ENCODE data around the gene DUS3L. TPM values are rescaled to one million over a fixed set of nuclear protein-coding genes. Genes with fewer than 3 reads are reported as not detected.

DUS3L gene
- polyA plus RNA-seq, 1 experiment: 7.8 TPM

DNA sequence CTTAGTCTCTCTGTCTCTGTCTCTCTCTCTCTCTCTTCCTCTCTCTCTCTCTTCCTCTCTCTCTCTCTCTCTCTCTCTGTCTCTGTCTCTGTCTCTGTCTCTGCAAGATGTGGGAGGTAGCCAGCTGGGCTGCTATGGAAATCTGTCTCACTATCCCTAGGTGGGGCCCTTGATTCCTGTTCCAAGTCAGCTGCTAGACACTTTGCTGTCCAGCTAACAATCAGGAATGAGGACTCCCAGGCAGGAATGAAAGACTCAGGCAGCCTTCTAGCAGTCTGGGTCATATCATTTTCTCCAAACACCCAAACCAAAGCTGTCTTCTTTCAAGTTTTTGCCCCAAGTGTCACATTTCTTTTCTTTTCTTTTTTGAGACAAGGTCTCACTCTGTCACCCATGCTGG, 47.3 kb downstream of the DUS3L start:
- H3K27me3 ChIP-seq (ENCODE audit: control insufficient read depth, insufficient read depth, low read length): peaks cover 4% of the 10 kb centered on the region
- TF ChIP-seq, protein P1, sequence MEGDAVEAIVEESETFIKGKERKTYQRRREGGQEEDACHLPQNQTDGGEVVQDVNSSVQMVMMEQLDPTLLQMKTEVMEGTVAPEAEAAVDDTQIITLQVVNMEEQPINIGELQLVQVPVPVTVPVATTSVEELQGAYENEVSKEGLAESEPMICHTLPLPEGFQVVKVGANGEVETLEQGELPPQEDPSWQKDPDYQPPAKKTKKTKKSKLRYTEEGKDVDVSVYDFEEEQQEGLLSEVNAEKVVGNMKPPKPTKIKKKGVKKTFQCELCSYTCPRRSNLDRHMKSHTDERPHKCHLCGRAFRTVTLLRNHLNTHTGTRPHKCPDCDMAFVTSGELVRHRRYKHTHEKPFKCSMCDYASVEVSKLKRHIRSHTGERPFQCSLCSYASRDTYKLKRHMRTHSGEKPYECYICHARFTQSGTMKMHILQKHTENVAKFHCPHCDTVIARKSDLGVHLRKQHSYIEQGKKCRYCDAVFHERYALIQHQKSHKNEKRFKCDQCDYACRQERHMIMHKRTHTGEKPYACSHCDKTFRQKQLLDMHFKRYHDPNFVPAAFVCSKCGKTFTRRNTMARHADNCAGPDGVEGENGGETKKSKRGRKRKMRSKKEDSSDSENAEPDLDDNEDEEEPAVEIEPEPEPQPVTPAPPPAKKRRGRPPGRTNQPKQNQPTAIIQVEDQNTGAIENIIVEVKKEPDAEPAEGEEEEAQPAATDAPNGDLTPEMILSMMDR (IDR thresholded peaks at IDR 0.05; ENCODE audit: low read depth, low read length): no peak
- H3K9me3 ChIP-seq (ENCODE audit: control insufficient read depth, insufficient read depth, low read length): no peaks in the 10 kb centered on the region
- no peak for DNase-seq (ENCODE audit: low read depth, low spot score)
- no peak overlapping the region for H3K27ac ChIP-seq (ENCODE audit: low read depth, low read length)
- POLR2A ChIA-PET: interaction anchor here (0.5 to 0.6 kb wide), 2 partner anchors 11 to 41 kb away, joined by 3 to 4 read pairs; no protein-coding TSS in a partner anchor
- H3K4me3 ChIP-seq (ENCODE audit: low read depth, low read length): no peak overlapping the region
- CTCF ChIA-PET: interaction anchor here (0.6 kb wide), 1 partner anchor 30 kb away, joined by 3 read pairs; no protein-coding TSS in a partner anchor

DNA sequence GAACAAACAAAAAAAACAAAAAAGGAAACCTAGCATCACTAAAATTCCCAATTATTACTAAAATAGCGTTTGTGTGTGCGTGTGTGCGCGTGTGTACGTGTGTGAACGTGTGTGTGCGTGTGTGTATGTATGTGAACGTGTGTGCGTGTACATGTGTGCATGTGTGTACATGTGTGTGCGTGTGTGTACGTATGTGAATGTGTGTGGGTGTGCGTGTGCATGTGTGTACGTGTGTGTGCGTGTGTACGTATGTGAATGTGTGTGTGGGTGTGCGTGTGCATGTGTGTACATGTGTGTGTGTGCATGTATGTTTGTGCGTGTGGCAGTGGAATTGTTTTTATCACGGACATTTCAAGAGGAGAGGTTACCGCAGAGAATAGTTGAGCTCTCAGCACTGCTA, 48.9 kb downstream of the DUS3L start:
- H3K9me3 ChIP-seq (ENCODE audit: control insufficient read depth, insufficient read depth, low read length): no peaks in the 10 kb centered on the region
- ChIA-PET POLR2A (no interaction called here), CTCF (no interaction called here)
- no peak for DNase-seq (ENCODE audit: low read depth, low spot score)
- H3K27ac ChIP-seq (ENCODE audit: low read depth, low read length): no peak overlapping the region
- H3K4me3 ChIP-seq (ENCODE audit: low read depth, low read length): no peak overlapping the region
- peaks cover 4% of the 10 kb centered on the region for H3K27me3 ChIP-seq (ENCODE audit: control insufficient read depth, insufficient read depth, low read length)
- TF ChIP-seq, protein P1 (IDR thresholded peaks at IDR 0.05; ENCODE audit: low read depth, low read length): no peak

DNA sequence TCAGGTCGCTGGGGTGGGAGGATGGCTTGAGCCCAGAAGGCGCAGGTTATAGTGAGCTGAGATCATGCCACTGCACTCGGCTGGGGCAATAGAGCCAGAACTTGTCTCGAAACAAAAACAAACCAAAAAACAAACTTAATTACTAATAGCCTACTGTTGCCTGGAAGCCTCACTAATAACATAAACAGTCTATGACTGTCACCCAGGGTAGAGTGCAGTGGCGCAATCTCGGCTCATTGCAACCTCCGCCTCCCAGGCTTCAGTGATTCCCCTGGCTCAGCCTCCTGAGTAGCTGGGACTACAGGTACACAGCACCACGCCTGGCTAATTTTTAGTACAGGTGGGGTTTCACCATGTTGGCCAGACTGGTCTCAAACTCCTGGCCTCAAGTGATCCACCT, 52.5 kb downstream of the DUS3L start:
- no peaks in the 10 kb centered on the region for H3K9me3 ChIP-seq (ENCODE audit: control insufficient read depth, insufficient read depth, low read length)
- ChIA-PET CTCF (interaction anchor here (0.6 to 1.1 kb wide), 2 partner anchors 18 to 690 kb away, joined by 3 read pairs; partner anchors contain the start of gene CATSPERD), POLR2A (interaction anchor here (0.7 kb wide), 1 partner anchor 249 kb away, joined by 5 read pairs; no protein-coding TSS in a partner anchor)
- H3K4me3 ChIP-seq (ENCODE audit: low read depth, low read length): no peak overlapping the region
- TF ChIP-seq, protein P1 (IDR thresholded peaks at IDR 0.05; ENCODE audit: low read depth, low read length): no peak
- DNase-seq (ENCODE audit: low read depth, low spot score): no peak
- H3K27ac ChIP-seq (ENCODE audit: low read depth, low read length): no peak overlapping the region
- H3K27me3 ChIP-seq (ENCODE audit: control insufficient read depth, insufficient read depth, low read length): no peaks in the 10 kb centered on the region

Other genes starting within 250 kb of the DUS3L start
- 0.04 TPM in 1 of 2 replicates, not detected in the other for gene TINCR, start 223.2 kb downstream of the DUS3L start, polyA plus RNA-seq (2011; rRNA removed)
- 17.4 and 24.4 TPM in 2 replicates for gene SAFB2, start 168.4 kb downstream of the DUS3L start, polyA plus RNA-seq (2011; rRNA removed)
- gene SAFB, start 168.1 kb downstream of the DUS3L start, polyA plus RNA-seq (2011; rRNA removed): 28.0 and 34.0 TPM in 2 replicates
- gene MICOS13, start 110.6 kb downstream of the DUS3L start, polyA plus RNA-seq (2011; rRNA removed): 25.2 and 39.3 TPM in 2 replicates
- gene HSD11B1L, start 110.1 kb downstream of the DUS3L start, polyA plus RNA-seq (2011; rRNA removed): 4.9 and 7.0 TPM in 2 replicates
- 478 and 743 TPM in 2 replicates for gene RPL36, start 100.9 kb downstream of the DUS3L start, polyA plus RNA-seq (2011; rRNA removed)
- gene LONP1, start 71.0 kb downstream of the DUS3L start, polyA plus RNA-seq (2011; rRNA removed): 37.8 and 48.6 TPM in 2 replicates
- gene CATSPERD, start 70.5 kb downstream of the DUS3L start, polyA plus RNA-seq (2011; rRNA removed): not detected in 2 replicates
- gene PRR22, start 6.4 kb downstream of the DUS3L start, polyA plus RNA-seq (2011; rRNA removed): 0.16 and 0.17 TPM in 2 replicates
- gene NRTN, start 13.9 kb upstream of the DUS3L start, polyA plus RNA-seq (2011; rRNA removed): 0.24 and 0.53 TPM in 2 replicates
- not detected in 2 replicates for gene FUT6, start 48.5 kb upstream of the DUS3L start, polyA plus RNA-seq (2011; rRNA removed)
- gene FUT3, start 60.3 kb upstream of the DUS3L start, polyA plus RNA-seq (2011; rRNA removed): not detected in 2 replicates
- gene FUT5, start 79.4 kb upstream of the DUS3L start, polyA plus RNA-seq (2011; rRNA removed): not detected in 2 replicates
- 168 and 272 TPM in 2 replicates for gene NDUFA11, start 112.6 kb upstream of the DUS3L start, polyA plus RNA-seq (2011; rRNA removed)
- 2.5 and 2.6 TPM in 2 replicates for gene VMAC, start 113.7 kb upstream of the DUS3L start, polyA plus RNA-seq (2011; rRNA removed)
- 2.7 and 2.8 TPM in 2 replicates for gene CAPS, start 123.1 kb upstream of the DUS3L start, polyA plus RNA-seq (2011; rRNA removed)
- 62.6 and 81.9 TPM in 2 replicates for gene RANBP3, start 187.0 kb upstream of the DUS3L start, polyA plus RNA-seq (2011; rRNA removed)